ENCODE results near the gene TRH.

The TRH gene

GRCh38 chr3:129974564-129974832, at the start of gene TRH:
TRH (plus strand) TSS chr3:129974720; CDS start chr3:129975817, 1,097 bp downstream.
- peak; percentile 62 for DNase-seq (ENCODE audit: low spot score)

GRCh38 chr3:129927072-129927471, 47.4 kb upstream of the TRH start:
- no peak for DNase-seq (ENCODE audit: low spot score)

- no peak for DNase-seq (ENCODE audit: low spot score)
These were observed 45.1 kb upstream of the TRH start for GRCh38 chr3:129929383-129929782.

GRCh38 chr3:129933471-129933870, 41.0 kb upstream of the TRH start:
- no peak for DNase-seq (ENCODE audit: low spot score)

GRCh38 chr3:129934234-129935123, 40.0 kb upstream of the TRH start:
- peak; percentile 73 for DNase-seq (ENCODE audit: low spot score)

- DNase-seq (ENCODE audit: low spot score), result no peak
These were observed 37.8 kb upstream of the TRH start for GRCh38 chr3:129936757-129937156.

GRCh38 chr3:129937717-129938116, 36.8 kb upstream of the TRH start:
- DNase-seq (ENCODE audit: low spot score), result peak; percentile 31

- DNase-seq (ENCODE audit: low spot score), result no peak
These were observed 36.2 kb upstream of the TRH start for GRCh38 chr3:129938140-129938930.

- DNase-seq (ENCODE audit: low spot score), result no peak
These were observed 34.4 kb upstream of the TRH start for GRCh38 chr3:129940086-129940485.

GRCh38 chr3:129942296-129942695, 32.2 kb upstream of the TRH start:
- peak; percentile 88 for DNase-seq (ENCODE audit: low spot score)

GRCh38 chr3:129943020-129943419, 31.5 kb upstream of the TRH start:
- DNase-seq (ENCODE audit: low spot score), result no peak

GRCh38 chr3:129944709-129945108, 29.8 kb upstream of the TRH start:
- no peak for DNase-seq (ENCODE audit: low spot score)

GRCh38 chr3:129947538-129948240, 26.8 kb upstream of the TRH start:
- DNase-seq (ENCODE audit: low spot score), result no peak

GRCh38 chr3:129950318-129951046, 24.0 kb upstream of the TRH start:
- DNase-seq (ENCODE audit: low spot score), result no peak

GRCh38 chr3:129952556-129953355, 21.8 kb upstream of the TRH start:
- DNase-seq (ENCODE audit: low spot score), result no peak

- no peak for DNase-seq (ENCODE audit: low spot score)
These were observed 20.9 kb upstream of the TRH start for GRCh38 chr3:129953621-129954020.

GRCh38 chr3:129954514-129954913, 20.0 kb upstream of the TRH start:
- no peak for DNase-seq (ENCODE audit: low spot score)

GRCh38 chr3:129956936-129957335, 17.6 kb upstream of the TRH start:
- no peak for DNase-seq (ENCODE audit: low spot score)

- no peak for DNase-seq (ENCODE audit: low spot score)
These were observed 15.8 kb upstream of the TRH start for GRCh38 chr3:129958755-129959154.

GRCh38 chr3:129961141-129961541, 13.4 kb upstream of the TRH start:
- DNase-seq (ENCODE audit: low spot score), result no peak

- DNase-seq (ENCODE audit: low spot score), result no peak
These were observed 11.9 kb upstream of the TRH start for GRCh38 chr3:129962600-129962999.
